ENCODE data around the gene C3AR1.

Gene C3AR1

DNA sequence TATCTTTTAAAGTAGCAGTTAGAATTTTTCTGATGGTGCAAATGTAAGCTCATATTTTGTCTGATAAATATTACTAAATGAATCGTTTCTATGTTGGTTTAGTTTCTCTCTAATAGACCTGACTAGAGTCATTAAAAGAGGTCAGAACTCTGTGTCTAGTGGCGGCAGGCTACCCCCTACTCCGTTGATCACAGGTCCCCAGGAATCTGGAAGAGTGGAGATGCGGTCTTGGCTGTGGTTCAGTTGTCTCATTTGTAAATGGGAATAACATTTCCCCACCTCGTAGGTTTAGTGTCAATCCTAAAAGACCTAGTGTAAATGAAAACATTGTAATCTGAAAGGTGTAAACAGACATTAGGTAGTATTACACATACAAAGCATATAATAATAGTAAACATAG lies 38.3 kb downstream of the C3AR1 start:
- no peak for TF ChIP-seq ARNTL (CRISPR knock-in tag; IDR thresholded peaks at IDR 0.05; ENCODE audit: borderline replicate concordance, low read depth)
- TF ChIP-seq, protein P1, sequence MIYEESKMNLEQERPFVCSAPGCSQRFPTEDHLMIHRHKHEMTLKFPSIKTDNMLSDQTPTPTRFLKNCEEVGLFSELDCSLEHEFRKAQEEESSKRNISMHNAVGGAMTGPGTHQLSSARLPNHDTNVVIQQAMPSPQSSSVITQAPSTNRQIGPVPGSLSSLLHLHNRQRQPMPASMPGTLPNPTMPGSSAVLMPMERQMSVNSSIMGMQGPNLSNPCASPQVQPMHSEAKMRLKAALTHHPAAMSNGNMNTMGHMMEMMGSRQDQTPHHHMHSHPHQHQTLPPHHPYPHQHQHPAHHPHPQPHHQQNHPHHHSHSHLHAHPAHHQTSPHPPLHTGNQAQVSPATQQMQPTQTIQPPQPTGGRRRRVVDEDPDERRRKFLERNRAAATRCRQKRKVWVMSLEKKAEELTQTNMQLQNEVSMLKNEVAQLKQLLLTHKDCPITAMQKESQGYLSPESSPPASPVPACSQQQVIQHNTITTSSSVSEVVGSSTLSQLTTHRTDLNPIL (CRISPR knock-in tag; IDR thresholded peaks at IDR 0.05; ENCODE audit: low read depth): no peak
- TF ChIP-seq SNAI2 (CRISPR knock-in tag; IDR thresholded peaks at IDR 0.05): no peak
- no peak for TF ChIP-seq RARB (CRISPR knock-in tag; IDR thresholded peaks at IDR 0.05)
- TF ChIP-seq PPARA (CRISPR knock-in tag; IDR thresholded peaks at IDR 0.05; ENCODE audit: borderline replicate concordance): no peak
- TF ChIP-seq ZFP3 (CRISPR knock-in tag; IDR thresholded peaks at IDR 0.05): no peak
- TF ChIP-seq, protein P2, sequence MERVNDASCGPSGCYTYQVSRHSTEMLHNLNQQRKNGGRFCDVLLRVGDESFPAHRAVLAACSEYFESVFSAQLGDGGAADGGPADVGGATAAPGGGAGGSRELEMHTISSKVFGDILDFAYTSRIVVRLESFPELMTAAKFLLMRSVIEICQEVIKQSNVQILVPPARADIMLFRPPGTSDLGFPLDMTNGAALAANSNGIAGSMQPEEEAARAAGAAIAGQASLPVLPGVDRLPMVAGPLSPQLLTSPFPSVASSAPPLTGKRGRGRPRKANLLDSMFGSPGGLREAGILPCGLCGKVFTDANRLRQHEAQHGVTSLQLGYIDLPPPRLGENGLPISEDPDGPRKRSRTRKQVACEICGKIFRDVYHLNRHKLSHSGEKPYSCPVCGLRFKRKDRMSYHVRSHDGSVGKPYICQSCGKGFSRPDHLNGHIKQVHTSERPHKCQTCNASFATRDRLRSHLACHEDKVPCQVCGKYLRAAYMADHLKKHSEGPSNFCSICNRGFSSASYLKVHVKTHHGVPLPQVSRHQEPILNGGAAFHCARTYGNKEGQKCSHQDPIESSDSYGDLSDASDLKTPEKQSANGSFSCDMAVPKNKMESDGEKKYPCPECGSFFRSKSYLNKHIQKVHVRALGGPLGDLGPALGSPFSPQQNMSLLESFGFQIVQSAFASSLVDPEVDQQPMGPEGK (CRISPR knock-in tag; IDR thresholded peaks at IDR 0.05; ENCODE audit: borderline replicate concordance): no peak
- no peak for TF ChIP-seq ISL1 (CRISPR knock-in tag; IDR thresholded peaks at IDR 0.05)
- no peak for TF ChIP-seq OSR1 (CRISPR knock-in tag; IDR thresholded peaks at IDR 0.05)
- no peak for TF ChIP-seq ZC3H10 (CRISPR knock-in tag; IDR thresholded peaks at IDR 0.05)
- no peak for TF ChIP-seq GLIS3 (CRISPR knock-in tag; IDR thresholded peaks at IDR 0.05)
- TF ChIP-seq, protein P3, sequence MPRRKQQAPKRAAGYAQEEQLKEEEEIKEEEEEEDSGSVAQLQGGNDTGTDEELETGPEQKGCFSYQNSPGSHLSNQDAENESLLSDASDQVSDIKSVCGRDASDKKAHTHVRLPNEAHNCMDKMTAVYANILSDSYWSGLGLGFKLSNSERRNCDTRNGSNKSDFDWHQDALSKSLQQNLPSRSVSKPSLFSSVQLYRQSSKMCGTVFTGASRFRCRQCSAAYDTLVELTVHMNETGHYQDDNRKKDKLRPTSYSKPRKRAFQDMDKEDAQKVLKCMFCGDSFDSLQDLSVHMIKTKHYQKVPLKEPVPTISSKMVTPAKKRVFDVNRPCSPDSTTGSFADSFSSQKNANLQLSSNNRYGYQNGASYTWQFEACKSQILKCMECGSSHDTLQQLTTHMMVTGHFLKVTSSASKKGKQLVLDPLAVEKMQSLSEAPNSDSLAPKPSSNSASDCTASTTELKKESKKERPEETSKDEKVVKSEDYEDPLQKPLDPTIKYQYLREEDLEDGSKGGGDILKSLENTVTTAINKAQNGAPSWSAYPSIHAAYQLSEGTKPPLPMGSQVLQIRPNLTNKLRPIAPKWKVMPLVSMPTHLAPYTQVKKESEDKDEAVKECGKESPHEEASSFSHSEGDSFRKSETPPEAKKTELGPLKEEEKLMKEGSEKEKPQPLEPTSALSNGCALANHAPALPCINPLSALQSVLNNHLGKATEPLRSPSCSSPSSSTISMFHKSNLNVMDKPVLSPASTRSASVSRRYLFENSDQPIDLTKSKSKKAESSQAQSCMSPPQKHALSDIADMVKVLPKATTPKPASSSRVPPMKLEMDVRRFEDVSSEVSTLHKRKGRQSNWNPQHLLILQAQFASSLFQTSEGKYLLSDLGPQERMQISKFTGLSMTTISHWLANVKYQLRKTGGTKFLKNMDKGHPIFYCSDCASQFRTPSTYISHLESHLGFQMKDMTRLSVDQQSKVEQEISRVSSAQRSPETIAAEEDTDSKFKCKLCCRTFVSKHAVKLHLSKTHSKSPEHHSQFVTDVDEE (CRISPR knock-in tag; IDR thresholded peaks at IDR 0.05): no peak
- TF ChIP-seq CSDC2 (CRISPR knock-in tag; IDR thresholded peaks at IDR 0.05): no peak
- no peak for TF ChIP-seq ZFP30 (CRISPR knock-in tag; IDR thresholded peaks at IDR 0.05)
- TF ChIP-seq ZNF70 (CRISPR knock-in tag; IDR thresholded peaks at IDR 0.05): no peak
- TF ChIP-seq ZNF8 (CRISPR knock-in tag; IDR thresholded peaks at IDR 0.05): no peak
- TF ChIP-seq, protein P4, sequence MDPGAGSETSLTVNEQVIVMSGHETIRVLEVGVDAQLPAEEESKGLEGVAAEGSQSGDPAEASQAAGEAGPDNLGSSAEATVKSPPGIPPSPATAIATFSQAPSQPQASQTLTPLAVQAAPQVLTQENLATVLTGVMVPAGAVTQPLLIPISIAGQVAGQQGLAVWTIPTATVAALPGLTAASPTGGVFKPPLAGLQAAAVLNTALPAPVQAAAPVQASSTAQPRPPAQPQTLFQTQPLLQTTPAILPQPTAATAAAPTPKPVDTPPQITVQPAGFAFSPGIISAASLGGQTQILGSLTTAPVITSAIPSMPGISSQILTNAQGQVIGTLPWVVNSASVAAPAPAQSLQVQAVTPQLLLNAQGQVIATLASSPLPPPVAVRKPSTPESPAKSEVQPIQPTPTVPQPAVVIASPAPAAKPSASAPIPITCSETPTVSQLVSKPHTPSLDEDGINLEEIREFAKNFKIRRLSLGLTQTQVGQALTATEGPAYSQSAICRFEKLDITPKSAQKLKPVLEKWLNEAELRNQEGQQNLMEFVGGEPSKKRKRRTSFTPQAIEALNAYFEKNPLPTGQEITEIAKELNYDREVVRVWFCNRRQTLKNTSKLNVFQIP (CRISPR knock-in tag; IDR thresholded peaks at IDR 0.05; ENCODE audit: borderline replicate concordance, low read depth): no peak
- no peak for ATAC-seq

DNA sequence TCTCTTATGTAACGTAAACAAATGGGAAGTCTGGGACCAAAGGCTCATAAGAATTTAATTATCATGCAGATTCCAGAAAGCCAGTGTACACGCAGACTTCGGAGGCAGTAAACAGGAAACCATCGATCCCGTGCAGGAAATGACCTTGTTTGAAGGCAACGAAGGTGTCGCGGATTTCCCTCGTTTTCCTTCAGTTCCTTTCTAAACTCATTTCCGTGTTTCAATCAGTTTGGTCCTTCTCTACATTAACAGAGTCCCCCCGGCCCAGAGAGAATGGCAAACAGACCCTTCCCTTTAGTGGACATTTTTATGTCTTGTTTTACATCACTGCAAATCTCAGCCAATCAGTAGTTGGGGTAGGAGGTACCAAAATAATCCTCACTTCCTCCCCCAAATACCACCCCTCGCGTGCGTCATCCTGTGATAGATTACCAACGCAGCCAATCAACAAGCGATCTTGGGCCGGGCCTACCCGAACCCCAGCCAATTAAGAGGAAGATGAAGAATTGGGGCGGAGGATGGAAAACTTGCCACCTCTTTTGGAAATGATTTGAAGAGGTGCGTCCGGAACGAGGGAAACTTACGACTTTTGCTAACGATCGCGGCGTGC lies 39.8 kb downstream of the C3AR1 start:
- ATAC-seq: peak; percentile 96
- TF ChIP-seq TOX (CRISPR knock-in tag; IDR thresholded peaks at IDR 0.05; ENCODE audit: borderline replicate concordance) (no peak), RARB (CRISPR knock-in tag; IDR thresholded peaks at IDR 0.05) (no peak), SNAI2 (CRISPR knock-in tag; IDR thresholded peaks at IDR 0.05) (no peak), ZNF565 (CRISPR knock-in tag; conservative IDR thresholded peaks at IDR 0.05; ENCODE audit: low read depth) (no peak), OSR1 (CRISPR knock-in tag; IDR thresholded peaks at IDR 0.05) (no peak), ZC3H10 (CRISPR knock-in tag; IDR thresholded peaks at IDR 0.05) (no peak), CSDC2 (CRISPR knock-in tag; IDR thresholded peaks at IDR 0.05) (peak; percentile 85), ZFP3 (CRISPR knock-in tag; IDR thresholded peaks at IDR 0.05) (no peak), ARNTL (CRISPR knock-in tag; IDR thresholded peaks at IDR 0.05; ENCODE audit: borderline replicate concordance, low read depth) (no peak), ZFP30 (CRISPR knock-in tag; IDR thresholded peaks at IDR 0.05) (no peak), ZNF70 (CRISPR knock-in tag; IDR thresholded peaks at IDR 0.05) (no peak)
- TF ChIP-seq, protein P2 (CRISPR knock-in tag; IDR thresholded peaks at IDR 0.05; ENCODE audit: borderline replicate concordance): no peak
- TF ChIP-seq, protein P1 (CRISPR knock-in tag; IDR thresholded peaks at IDR 0.05; ENCODE audit: low read depth): no peak
- TF ChIP-seq, protein P3 (CRISPR knock-in tag; IDR thresholded peaks at IDR 0.05): peak; percentile 50; the same call in 1 of the 2 replicates
- TF ChIP-seq, protein P5, sequence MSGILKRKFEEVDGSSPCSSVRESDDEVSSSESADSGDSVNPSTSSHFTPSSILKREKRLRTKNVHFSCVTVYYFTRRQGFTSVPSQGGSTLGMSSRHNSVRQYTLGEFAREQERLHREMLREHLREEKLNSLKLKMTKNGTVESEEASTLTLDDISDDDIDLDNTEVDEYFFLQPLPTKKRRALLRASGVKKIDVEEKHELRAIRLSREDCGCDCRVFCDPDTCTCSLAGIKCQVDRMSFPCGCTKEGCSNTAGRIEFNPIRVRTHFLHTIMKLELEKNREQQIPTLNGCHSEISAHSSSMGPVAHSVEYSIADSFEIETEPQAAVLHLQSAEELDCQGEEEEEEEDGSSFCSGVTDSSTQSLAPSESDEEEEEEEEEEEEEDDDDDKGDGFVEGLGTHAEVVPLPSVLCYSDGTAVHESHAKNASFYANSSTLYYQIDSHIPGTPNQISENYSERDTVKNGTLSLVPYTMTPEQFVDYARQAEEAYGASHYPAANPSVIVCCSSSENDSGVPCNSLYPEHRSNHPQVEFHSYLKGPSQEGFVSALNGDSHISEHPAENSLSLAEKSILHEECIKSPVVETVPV (CRISPR knock-in tag; IDR thresholded peaks at IDR 0.05): no peak
- TF ChIP-seq, protein P4 (CRISPR knock-in tag; IDR thresholded peaks at IDR 0.05; ENCODE audit: borderline replicate concordance, low read depth): no peak

Measured in SK-N-SH treated with all-trans-retinoic acid at 6 μM for 48 hours (cell line).